Measurements from ENCODE around the gene DNAJB13.
A peak's percentile ranks its signal among the peaks of the same experiment; 100 is the strongest.
"Not testable (repeated sequence)": the region's sequence is repeated elsewhere in the genome, so short reads cannot be mapped to it uniquely, and the experiment has no call there.

Gene DNAJB13

GRCh38 chr11:73950869-73951710, at the start of gene DNAJB13:
DNAJB13 (plus strand) TSS chr11:73951026; CDS start chr11:73951070, 44 bp downstream.
- DNase-seq, result peak; percentile 74

- no peak for DNase-seq
These were observed 48.5 kb upstream of the DNAJB13 start for GRCh38 chr11:73902303-73902702.

- DNase-seq, result peak; percentile 73
These were observed 43.6 kb upstream of the DNAJB13 start for GRCh38 chr11:73907191-73907590.

- no peak for DNase-seq
These were observed 38.8 kb upstream of the DNAJB13 start for GRCh38 chr11:73912026-73912425.

- no peak for DNase-seq
These were observed 37.4 kb upstream of the DNAJB13 start for GRCh38 chr11:73913472-73913871.

- peak; percentile 5 for DNase-seq
These were observed 36.5 kb upstream of the DNAJB13 start for GRCh38 chr11:73914284-73914683.

- DNase-seq, result no peak
These were observed 34.4 kb upstream of the DNAJB13 start for GRCh38 chr11:73916435-73916834.

GRCh38 chr11:73921180-73921579, 29.6 kb upstream of the DNAJB13 start:
- no peak for DNase-seq

GRCh38 chr11:73929388-73929787, 21.4 kb upstream of the DNAJB13 start:
- DNase-seq, result no peak

- DNase-seq, result peak; percentile 88
These were observed 19.7 kb upstream of the DNAJB13 start for GRCh38 chr11:73931039-73931645.

- no peak for DNase-seq
These were observed 18.9 kb upstream of the DNAJB13 start for GRCh38 chr11:73931951-73932350.

GRCh38 chr11:73932781-73933180, 18.0 kb upstream of the DNAJB13 start:
- DNase-seq, result no peak

GRCh38 chr11:73936047-73936446, 14.8 kb upstream of the DNAJB13 start:
- DNase-seq, result not testable (repeated sequence)

GRCh38 chr11:73939096-73939495, 11.7 kb upstream of the DNAJB13 start:
- DNase-seq, result no peak

- DNase-seq, result no peak
These were observed 9.8 kb upstream of the DNAJB13 start for GRCh38 chr11:73940801-73941570.

GRCh38 chr11:73942010-73942409, 8.8 kb upstream of the DNAJB13 start:
- no peak for DNase-seq

GRCh38 chr11:73944085-73944484, 6.7 kb upstream of the DNAJB13 start:
- no peak for DNase-seq

- no peak for DNase-seq
These were observed 5.9 kb upstream of the DNAJB13 start for GRCh38 chr11:73944901-73945300.

GRCh38 chr11:73945396-73945795, 5.4 kb upstream of the DNAJB13 start:
- no peak for DNase-seq

GRCh38 chr11:73946798-73947458, 3.9 kb upstream of the DNAJB13 start:
- DNase-seq, result no peak

- DNase-seq, result no peak
These were observed 1.6 kb upstream of the DNAJB13 start for GRCh38 chr11:73949246-73949645.

- DNase-seq, result no peak
These were observed 914 bp upstream of the DNAJB13 start for GRCh38 chr11:73949912-73950311.

- no peak for DNase-seq
These were observed 971 bp downstream of the DNAJB13 start for GRCh38 chr11:73951797-73952196.
